ENCODE data around the gene PRCP.
A peak's percentile ranks its signal among the peaks of the same experiment; 100 is the strongest.
"Not testable (repeated sequence)": the region's sequence is repeated elsewhere in the genome, so short reads cannot be mapped to it uniquely, and the experiment has no call there.

Gene PRCP

GRCh38 chr11:82900277-82901164 lies at the start of gene PRCP:
Gene PRCP, minus strand, starts transcription at chr11:82900430. Its CDS starts 28 bp downstream, at chr11:82900402.
- TF ChIP-seq CTCF (conservative IDR thresholded peaks at IDR 0.05; ENCODE audit: low read depth, low read length) = no peak

GRCh38 chr11:82949352-82949751 lies 49.1 kb upstream of the PRCP start:
- no peak for DNase-seq (ENCODE audit: low read depth)
- TF ChIP-seq CTCF (conservative IDR thresholded peaks at IDR 0.05; ENCODE audit: low read depth, low read length) = no peak
- H3K4me3 ChIP-seq (ENCODE audit: low read length) = no peak overlapping the region

More at GRCh38 chr11:82900277-82901164, at the start of gene PRCP:
- peak; percentile 53 for DNase-seq (ENCODE audit: low read depth)
- H3K4me3 ChIP-seq (ENCODE audit: low read length) = peak within 1 kb of the TSS; percentile 86

- DNase-seq (ENCODE audit: low read depth) = no peak
- TF ChIP-seq CTCF (conservative IDR thresholded peaks at IDR 0.05; ENCODE audit: low read depth, low read length) = no peak
- no peak overlapping the region for H3K4me3 ChIP-seq (ENCODE audit: low read length)
These were observed 45.5 kb upstream of the PRCP start for GRCh38 chr11:82945682-82946081.

- not testable (repeated sequence) for DNase-seq (ENCODE audit: low read depth)
These were observed 44.8 kb upstream of the PRCP start for GRCh38 chr11:82945041-82945440.

GRCh38 chr11:82944198-82944597 lies 44.0 kb upstream of the PRCP start:
- TF ChIP-seq CTCF (conservative IDR thresholded peaks at IDR 0.05; ENCODE audit: low read depth, low read length) = no peak
- DNase-seq (ENCODE audit: low read depth) = no peak
- no peak overlapping the region for H3K4me3 ChIP-seq (ENCODE audit: low read length)

More at GRCh38 chr11:82945041-82945440, 44.8 kb upstream of the PRCP start:
- H3K4me3 ChIP-seq (ENCODE audit: low read length) = not testable (repeated sequence)

GRCh38 chr11:82943430-82943829 lies 43.2 kb upstream of the PRCP start:
- DNase-seq (ENCODE audit: low read depth); H3K4me3 ChIP-seq (ENCODE audit: low read length): not testable (repeated sequence)

GRCh38 chr11:82942376-82942775 lies 42.1 kb upstream of the PRCP start:
- DNase-seq (ENCODE audit: low read depth) = no peak
- no peak for TF ChIP-seq CTCF (conservative IDR thresholded peaks at IDR 0.05; ENCODE audit: low read depth, low read length)
- H3K4me3 ChIP-seq (ENCODE audit: low read length) = no peak overlapping the region

GRCh38 chr11:82939456-82939855 lies 39.2 kb upstream of the PRCP start:
- no peak for TF ChIP-seq CTCF (conservative IDR thresholded peaks at IDR 0.05; ENCODE audit: low read depth, low read length)
- DNase-seq (ENCODE audit: low read depth) = no peak
- no peak overlapping the region for H3K4me3 ChIP-seq (ENCODE audit: low read length)
